CD14-positive monocyte (primary cell): ENCODE measurements around the gene HEATR1. TPM values are rescaled to one million over a fixed set of nuclear protein-coding genes. Genes with fewer than 3 reads are reported as not detected.
"Not testable (repeated sequence)": the region's sequence is repeated elsewhere in the genome, so short reads cannot be mapped to it uniquely, and the experiment has no call there.

ENCODE experiments used
- DNase-seq, 3 donors: peaks; one replicate each; pipeline ENCODE4 v3.0.0-alpha.2; 2011 to 2022
- H2AFZ ChIP-seq: 2 replicates; pipeline ENCODE4 v1.6.0; 2012; ENCODE audit warnings: mild to moderate bottlenecking, low read depth, low read length, inconsistent platforms; ENCODE audit not compliant: insufficient read depth, poor library complexity, severe bottlenecking
- H3K27ac ChIP-seq, 2 donors: 1 replicate in 1 of 2; 2 replicates in 1 of 2; pipeline ENCODE4 v1.5.1; 2012 to 2013; ENCODE audit warnings: low read length in 2 of 2, control low read depth in 1 of 2, inconsistent platforms in 1 of 2, low read depth in 1 of 2, mild to moderate bottlenecking in 1 of 2
- H3K27me3 ChIP-seq, 2 donors: one replicate each; pipeline versions ENCODE4 v1.6.0 to v1.6.1; 2011 to 2013; ENCODE audit warnings: low read length in 2 of 2; ENCODE audit not compliant: control insufficient read depth in 2 of 2, insufficient read depth in 2 of 2
- H3K36me3 ChIP-seq, 2 donors: replicated peaks in 1 of 2; 1 replicate in 1 of 2; 2 replicates in 1 of 2; pipeline versions ENCODE4 v1.5.1 to v1.6.1; 2012 to 2013; ENCODE audit warnings: low read length in 2 of 2, control low read depth in 1 of 2, inconsistent platforms in 1 of 2, mild to moderate bottlenecking in 1 of 2; ENCODE audit not compliant: insufficient read depth in 2 of 2, control insufficient read depth in 1 of 2
- H3K4me1 ChIP-seq, 2 donors: 1 replicate in 1 of 2; 2 replicates in 1 of 2; pipeline versions ENCODE4 v1.5.1 to v1.6.1; 2012 to 2013; ENCODE audit warnings: low read length in 2 of 2, control low read depth in 1 of 2, inconsistent platforms in 1 of 2, mild to moderate bottlenecking in 1 of 2, moderate library complexity in 1 of 2; ENCODE audit not compliant: insufficient read depth in 2 of 2, control insufficient read depth in 1 of 2
- H3K4me2 ChIP-seq: replicated peaks from 2 replicates; pipeline ENCODE3; 2012; ENCODE audit warnings: low read length, moderate library complexity, mild to moderate bottlenecking; ENCODE audit not compliant: poor library complexity, severe bottlenecking; ENCODE audit errors: extremely low read depth
- H3K4me3 ChIP-seq, 3 experiments: fragments of 200-600 bp in 1 of 3; sonication (generic) in 1 of 3; replicated peaks in 1 of 3; 1 replicate in 2 of 3; 2 replicates in 1 of 3; pipeline ENCODE4 v1.5.1; 2011 to 2013; ENCODE audit warnings: low read length in 3 of 3, mild to moderate bottlenecking in 3 of 3, control low read depth in 2 of 3, low read depth in 2 of 3, inconsistent platforms in 1 of 3, moderate library complexity in 1 of 3
- H3K79me2 ChIP-seq: 2 replicates; pipeline ENCODE4 v1.6.0; 2012; ENCODE audit warnings: mild to moderate bottlenecking, control low read depth, inconsistent platforms, low read length, moderate library complexity; ENCODE audit not compliant: insufficient read depth
- H3K9ac ChIP-seq: 2 replicates; pipeline ENCODE4 v1.6.0; 2017; ENCODE audit warnings: low read length, mild to moderate bottlenecking; ENCODE audit not compliant: insufficient read depth, poor library complexity, severe bottlenecking
- H3K9me3 ChIP-seq, 2 donors: replicated peaks in 1 of 2; 1 replicate in 1 of 2; 2 replicates in 1 of 2; pipeline versions ENCODE4 v1.5.1 to v1.6.1; 2012 to 2013; ENCODE audit warnings: low read length in 2 of 2, control low read depth in 1 of 2; ENCODE audit not compliant: control insufficient read depth in 1 of 2, insufficient read depth in 1 of 2
- H4K20me1 ChIP-seq: 2 replicates; pipeline ENCODE4 v1.6.0; 2012; ENCODE audit warnings: mild to moderate bottlenecking, low read length, control low read depth, moderate library complexity; ENCODE audit not compliant: insufficient read depth
- H3K27ac Mint-ChIP-seq, 7 donors: one replicate each; pipeline ENCODE4 v1.8.0; 2020; ENCODE audit warnings: mild to moderate bottlenecking in 7 of 7, mixed read lengths in 7 of 7, moderate library complexity in 6 of 7, inconsistent platforms in 2 of 7
- H3K27me3 Mint-ChIP-seq, 3 donors: one replicate each; pipeline ENCODE4 v1.8.0; 2021 to 2022; ENCODE audit warnings: low read depth in 3 of 3, mild to moderate bottlenecking in 3 of 3, mixed read lengths in 3 of 3, moderate library complexity in 3 of 3, inconsistent platforms in 1 of 3
- H3K36me3 Mint-ChIP-seq, 2 donors: one replicate each; pipeline ENCODE4 v1.8.0; 2020; ENCODE audit warnings: mixed read lengths in 2 of 2, inconsistent platforms in 1 of 2, mild to moderate bottlenecking in 1 of 2
- H3K4me1 Mint-ChIP-seq: one replicate; pipeline ENCODE4 v1.8.0; 2020; ENCODE audit warnings: mild to moderate bottlenecking, mixed read lengths
- H3K4me3 Mint-ChIP-seq, 2 donors: one replicate each; pipeline ENCODE4 v1.8.0; 2020; ENCODE audit warnings: mild to moderate bottlenecking in 2 of 2, mixed read lengths in 2 of 2, moderate library complexity in 1 of 2
- H3K9me3 Mint-ChIP-seq, 7 donors: one replicate each; pipeline ENCODE4 v1.8.0; 2020 to 2022; ENCODE audit warnings: mixed read lengths in 7 of 7, mild to moderate bottlenecking in 6 of 7, moderate library complexity in 6 of 7, inconsistent platforms in 2 of 7
- CTCF ChIP-seq: fragments of 200-600 bp; IDR thresholded peaks from one replicate; pipeline ENCODE4 v1.8.0; 2022; ENCODE audit warnings: antibody characterized with exemption, mild to moderate bottlenecking
- WGBS: methylation state at CpG from one replicate; pipeline ENCODE4 v1.1.5; 2013; ENCODE audit warnings: missing lambda C conversion rate; ENCODE audit not compliant: insufficient coverage; 5-methylcytosine and 5-hydroxymethylcytosine counted together
- intact Hi-C, 2 donors: fragments of 100-400 bp; cut with micrococcal nuclease; formaldehyde crosslinking; loops; one replicate each; pipeline versions ENCODE4 v1.15.0 to v1.15.1; 2023
- polyA plus RNA-seq, 3 donors: library from polyadenylated mRNA; depleted of rRNA in 1 of 3; unstranded in 2 of 3; stranded (reverse) in 1 of 3; fragments of 300-500 nt in 2 of 3; fragments of >200 nt in 1 of 3; fragmentation: Illumina TruSeq in 2 of 3; gene quantifications; 1 replicate in 2 of 3; 2 replicates in 1 of 3; pipeline ENCODE4 v1.2.3, GENCODE V29; 2012 to 2021

The HEATR1 gene
- polyA plus RNA-seq, 3 donors, result 2.8 to 4.2 (median 3.7) TPM

- no peaks in the 10 kb centered on the region for H3K4me1 Mint-ChIP-seq
- no peak overlapping the region for H3K4me2 ChIP-seq
- H4K20me1 ChIP-seq, result no peaks in the 10 kb centered on the region
- no peaks in the 10 kb centered on the region for H3K79me2 ChIP-seq
- no peaks in the 10 kb centered on the region for H3K27me3 ChIP-seq
- H3K27ac Mint-ChIP-seq, result no peak overlapping the region
- WGBS, result 100% methylated on average over 1 of the region's 2 CpGs
- H3K36me3 Mint-ChIP-seq, result peaks cover 77 to 93% of the 10 kb centered on the region in 2 donors
- TF ChIP-seq CTCF, result no peak
- no peaks in the 10 kb centered on the region for H3K4me1 ChIP-seq
- no peak overlapping the region for H3K4me3 ChIP-seq
- peaks cover 86 to 99% of the 10 kb centered on the region in 2 donors for H3K36me3 ChIP-seq
- H2AFZ ChIP-seq, result no peak overlapping the region
- H3K9me3 ChIP-seq, result no peaks in the 10 kb centered on the region
- no peak overlapping the region for H3K9ac ChIP-seq
- no peak overlapping the region for H3K27ac ChIP-seq
- no peak overlapping the region for H3K4me3 Mint-ChIP-seq
- no peaks in the 10 kb centered on the region for H3K27me3 Mint-ChIP-seq
- intact Hi-C loops, result no loop called here
- no peaks in the 10 kb centered on the region for H3K9me3 Mint-ChIP-seq
- DNase-seq, result no peak
Observed at GRCh38 chr1:236581528-236581927, 22.8 kb downstream of the HEATR1 start.

- H4K20me1 ChIP-seq, H3K79me2 ChIP-seq, DNase-seq, H3K4me1 Mint-ChIP-seq, H3K4me2 ChIP-seq, H3K9me3 Mint-ChIP-seq, H3K9me3 ChIP-seq, H3K4me3 ChIP-seq, H3K27ac ChIP-seq, H3K27me3 Mint-ChIP-seq, H3K27me3 ChIP-seq, H2AFZ ChIP-seq, H3K4me1 ChIP-seq, H3K27ac Mint-ChIP-seq, intact Hi-C loops, H3K9ac ChIP-seq, H3K4me3 Mint-ChIP-seq: not testable (repeated sequence)
- 100% methylated on average over 3 of the region's 3 CpGs for WGBS
- H3K36me3 ChIP-seq, result peaks cover 86 to 99% of the 10 kb centered on the region in 2 donors
- peaks cover 74 to 93% of the 10 kb centered on the region in 2 donors for H3K36me3 Mint-ChIP-seq
Observed at GRCh38 chr1:236580404-236580803, 23.9 kb downstream of the HEATR1 start.
